Measurements from ENCODE around the gene CCZ1B.
"Not testable (repeated sequence)": the region's sequence is repeated elsewhere in the genome, so short reads cannot be mapped to it uniquely, and the experiment has no call there.

- not testable (repeated sequence) for TF ChIP-seq POLR2A (IDR thresholded peaks at IDR 0.05; ENCODE audit: extremely low read depth, insufficient read length); CTCF (IDR thresholded peaks at IDR 0.05; ENCODE audit: low read depth, low read length)
Measured at GRCh38 chr7:6789353-6789752, 36.7 kb downstream of the CCZ1B start.

All from NB4 (cell line).